HG02938 (cell line): Measurements from ENCODE around the gene LGR4.
A peak's percentile ranks its signal among the peaks of the same experiment; 100 is the strongest.
"Not testable (repeated sequence)": the region's sequence is repeated elsewhere in the genome, so short reads cannot be mapped to it uniquely, and the experiment has no call there.

Experiments used
- ATAC-seq: cut with Tn5 transposase; IDR thresholded peaks from one replicate; pipeline ENCODE4 v1.9.1; 2021; ENCODE audit warnings: mild to moderate bottlenecking, moderate library complexity; ENCODE audit not compliant: unreplicated experiment

LGR4 gene

GRCh38 chr11:27355575-27356104 is 117.0 kb downstream of the LGR4 start:
- no peak for ATAC-seq

- no peak for ATAC-seq
These were observed 118.1 kb downstream of the LGR4 start for GRCh38 chr11:27354359-27354965.

- no peak for ATAC-seq
These were observed 118.8 kb downstream of the LGR4 start for GRCh38 chr11:27353593-27354358.

- no peak for ATAC-seq
These were observed 119.8 kb downstream of the LGR4 start for GRCh38 chr11:27352781-27353180.

GRCh38 chr11:27350511-27350910 is 122.1 kb downstream of the LGR4 start:
- ATAC-seq, result no peak

GRCh38 chr11:27349919-27350318 is 122.7 kb downstream of the LGR4 start:
- no peak for ATAC-seq

GRCh38 chr11:27348340-27348873 is 124.2 kb downstream of the LGR4 start:
- ATAC-seq, result no peak

GRCh38 chr11:27347359-27348339 is 124.9 kb downstream of the LGR4 start:
- ATAC-seq, result no peak

GRCh38 chr11:27339941-27340340 is 132.6 kb downstream of the LGR4 start:
- ATAC-seq, result no peak

- ATAC-seq, result not testable (repeated sequence)
These were observed 137.8 kb downstream of the LGR4 start for GRCh38 chr11:27334764-27335163.

GRCh38 chr11:27331981-27332380 is 140.6 kb downstream of the LGR4 start:
- ATAC-seq, result no peak

GRCh38 chr11:27330633-27331270 is 141.8 kb downstream of the LGR4 start:
- ATAC-seq, result no peak

GRCh38 chr11:27329867-27330632 is 142.5 kb downstream of the LGR4 start:
- no peak for ATAC-seq

GRCh38 chr11:27328614-27329013 is 144.0 kb downstream of the LGR4 start:
- no peak for ATAC-seq

- ATAC-seq, result not testable (repeated sequence)
These were observed 145.5 kb downstream of the LGR4 start for GRCh38 chr11:27327064-27327463.

- ATAC-seq, result not testable (repeated sequence)
These were observed 150.4 kb downstream of the LGR4 start for GRCh38 chr11:27322196-27322595.

- not testable (repeated sequence) for ATAC-seq
These were observed 151.2 kb downstream of the LGR4 start for GRCh38 chr11:27321340-27321739.

GRCh38 chr11:27319072-27319471 is 153.5 kb downstream of the LGR4 start:
- peak; percentile 99 for ATAC-seq

GRCh38 chr11:27317751-27318150 is 154.8 kb downstream of the LGR4 start:
- no peak for ATAC-seq
